Pancreas (tissue), 10 donors: ENCODE data around the gene TNFAIP8L1. TPM values are rescaled to one million over a fixed set of nuclear protein-coding genes. Genes with fewer than 3 reads are reported as not detected.

Source experiments
- ATAC-seq, 4 donors: fragments of 200-7000 bp; cut with Tn5 transposase; one replicate each; pipeline versions ENCODE4 v1.8.0 to v1.9.1; 2020; ENCODE audit warnings: mild to moderate bottlenecking in 4 of 4, moderate library complexity in 4 of 4
- DNase-seq, 6 donors: peaks; one replicate each; pipeline ENCODE4 v3.0.0-alpha.2; 2020
- FAIRE-seq: peaks from 2 replicates; lab custom pipeline; 2012; peaks lifted over from hg19 to GRCh38; lab: Jason Lieb, UNC
- H3K27ac ChIP-seq, 4 donors: fragments of 200-600 bp; sonication (generic); 1 replicate in 3 of 4; 2 replicates in 1 of 4; pipeline versions ENCODE4 v1.5.0 to v1.8.0; 2020
- H3K27me3 ChIP-seq, 4 donors: fragments of 200-600 bp; one replicate each; pipeline ENCODE4 v1.8.0; 2021
- H3K36me3 ChIP-seq, 3 donors: fragments of 200-600 bp; sonication (generic) in 1 of 3; one replicate each; pipeline versions ENCODE4 v1.5.0 to v1.8.0; 2020 to 2021
- H3K4me1 ChIP-seq, 3 donors: fragments of 200-600 bp; one replicate each; pipeline ENCODE4 v1.8.0; 2021
- H3K4me3 ChIP-seq, 4 donors: fragments of 200-600 bp; sonication (generic) in 2 of 4; one replicate each; pipeline versions ENCODE4 v1.5.0 to v1.8.0; 2020 to 2021
- H3K9me3 ChIP-seq, 4 donors: fragments of 200-600 bp; one replicate each; pipeline ENCODE4 v1.8.0; 2021
- CTCF ChIP-seq, 4 donors: fragments of 200-600 bp; sonication (generic) in 3 of 4; IDR thresholded peaks; one replicate each; pipeline versions ENCODE4 v1.5.0 to v1.8.0; 2021; ENCODE audit warnings: antibody characterized with exemption in 4 of 4
- WGBS, 2 donors: extraction: QIAGEN DNeasy Blood & Tissue Kit; methylation state at CpG; one replicate each; pipeline ENCODE4 v1.1.7; 2013; 5-methylcytosine and 5-hydroxymethylcytosine counted together
- intact Hi-C, 3 donors: fragments of 100-400 bp; cut with DNase I; formaldehyde crosslinking; loops; one replicate each; pipeline versions ENCODE4 v1.11.1 to v1.14.2; 2022
- polyA plus RNA-seq, 2 donors: library from polyadenylated mRNA; stranded (reverse); fragments of 200-250 nt; gene quantifications; one replicate each; pipeline ENCODE4 v1.2.3, GENCODE V29; 2013
- total RNA-seq, 6 donors: library from RNA; stranded (reverse); fragmentation: NEBNext Ultra II Directional in 4 of 6; extraction: Animal tissue kit (Norgen Biotek cat#: 25700) in 4 of 6; gene quantifications; one replicate each; pipeline versions ENCODE4 v1.2.1 to v1.2.4, GENCODE V29; 2021 to 2023
- donor health status: healthy with polysubstance abuse.
- donor health status: DM: no; HTN: no; CAD: no; lungs with moderate emphysema.
- donor health status: DM: no; HTN: no; CAD: no.
- donor health status: control.
- donor health status: control.
- donor health status: Bipolar disorder and iron deficiency.
- donor health status: DM: yes; HTN: yes; CAD: no.
- donor health status: DM: no; HTN: no; CAD: no.
- donor health status: DM: no; HTN: no; CAD: no.
- donor health status: DM: yes; HTN: yes; CAD: no.

Gene TNFAIP8L1
- total RNA-seq: 1 to 10 TPM; 1.2 to 3.3 (median 1.6) TPM
- polyA plus RNA-seq: 1 to 10 TPM; 3.5 to 3.6 TPM

GRCh38 chr19:4638828-4639530 lies at the start of gene TNFAIP8L1:
TNFAIP8L1 (plus strand) TSS chr19:4639516; CDS start chr19:4651870, 12,354 bp downstream.
- Histone ChIP-seq H3K4me1 (peaks cover 0 to 6% (median 0%) of the 10 kb centered on the region in 3 donors), H3K4me3 (peak within 1 kb of the TSS; percentile 36 to 72 (median 56)), H3K27ac (peak within 1 kb of the TSS in 2 of 4 donors; percentile 43 to 53), H3K27me3 (no peaks in the 10 kb centered on the region), H3K9me3 (no peaks in the 10 kb centered on the region), H3K36me3 (no peaks in the 10 kb centered on the region)
- FAIRE-seq (no peak), ATAC-seq (peak; percentile 94 to 97 (median 95)), DNase-seq (peak; percentile 93 to 99 (median 97))
- WGBS, 2 donors: 2 to 3% methylated on average over 40 to 49 of the region's 49 CpGs
- intact Hi-C loops: no loop called here
- TF ChIP-seq CTCF (IDR thresholded peaks at IDR 0.05): no peak

DNA sequence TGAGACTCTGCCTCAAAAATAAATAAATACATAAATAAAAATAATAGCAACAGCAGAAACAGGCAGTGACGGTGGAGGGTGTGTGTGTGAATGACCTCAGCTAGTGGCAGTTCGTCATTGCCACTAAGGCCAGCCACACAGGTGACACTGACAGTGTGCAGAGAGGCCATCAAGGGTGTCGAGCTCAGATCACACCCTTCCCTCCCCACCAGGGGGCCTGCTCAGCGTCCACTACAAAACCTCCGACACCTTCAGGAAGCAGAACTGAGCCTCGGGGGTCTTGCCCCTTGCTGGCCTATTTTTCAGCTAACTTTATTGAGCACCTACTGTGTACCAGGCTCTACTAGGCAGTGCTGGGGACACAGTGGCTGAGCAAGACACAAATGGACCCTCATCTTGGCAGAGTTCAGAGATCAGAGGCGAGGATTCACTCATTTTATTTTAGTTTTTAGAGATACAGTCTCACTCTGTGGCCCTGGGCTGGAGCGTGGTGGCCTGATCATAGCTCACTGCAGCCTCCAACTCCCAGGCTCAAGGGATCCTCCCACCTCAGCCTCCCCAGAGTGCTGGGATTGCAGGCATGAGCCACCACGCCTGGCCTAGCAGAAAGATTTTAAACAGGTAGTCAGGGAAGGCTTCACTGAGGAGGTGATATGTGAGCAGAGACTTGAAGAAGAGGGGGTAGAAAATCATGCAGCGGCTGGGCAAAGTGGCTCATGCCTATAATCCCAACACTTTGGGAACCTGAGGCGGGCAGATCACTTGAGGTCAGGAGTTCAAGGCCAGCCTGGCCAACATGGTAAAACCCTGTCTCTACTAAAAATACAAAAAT lies 49.5 kb upstream of the TNFAIP8L1 start:
- no peaks in the 10 kb centered on the region for H3K9me3 ChIP-seq
- ATAC-seq: peak in 3 of 4 donors; percentile 23 to 58 (median 42)
- no peak for DNase-seq
- H3K4me3 ChIP-seq: no peak overlapping the region
- H3K27ac ChIP-seq: no peak overlapping the region
- H3K4me1 ChIP-seq: peaks cover 0 to 2% (median 0%) of the 10 kb centered on the region in 3 donors
- 54 to 66% methylated on average over 11 of the region's 11 CpGs for WGBS, 2 donors
- intact Hi-C loops: no loop called here
- peak in 1 of 4 donors; percentile 24 for TF ChIP-seq CTCF (IDR thresholded peaks at IDR 0.05)
- H3K27me3 ChIP-seq: peaks cover 0 to 6% (median 0%) of the 10 kb centered on the region in 4 donors
- no peaks in the 10 kb centered on the region for H3K36me3 ChIP-seq
- no peak for FAIRE-seq

DNA sequence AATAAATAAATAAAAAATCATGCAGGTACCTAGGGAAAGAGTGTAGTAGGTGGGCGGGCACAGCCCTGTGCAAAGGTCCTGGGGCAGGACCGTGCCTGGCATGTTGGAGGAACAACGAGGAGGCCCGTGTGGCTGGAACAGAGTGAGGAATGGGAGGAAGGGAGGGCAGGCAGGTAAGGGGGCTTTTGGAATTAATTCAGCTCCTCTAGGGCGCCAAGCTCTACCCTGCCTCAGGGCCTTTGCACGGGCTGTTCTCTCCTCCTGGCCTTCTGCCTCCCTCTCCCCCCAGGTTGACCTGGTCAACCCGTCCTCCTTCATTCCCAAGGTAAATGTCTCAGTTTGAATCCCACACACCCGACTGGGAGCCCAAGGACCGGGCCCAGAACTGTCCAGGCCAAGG lies 48.8 kb upstream of the TNFAIP8L1 start:
- ATAC-seq (no peak), DNase-seq (no peak), FAIRE-seq (no peak)
- 70 to 84% methylated on average over 9 of the region's 9 CpGs for WGBS, 2 donors
- Histone ChIP-seq H3K27ac (no peak overlapping the region), H3K9me3 (no peaks in the 10 kb centered on the region), H3K27me3 (peaks cover 0 to 3% (median 1%) of the 10 kb centered on the region in 4 donors), H3K4me3 (no peak overlapping the region), H3K36me3 (no peaks in the 10 kb centered on the region), H3K4me1 (no peaks in the 10 kb centered on the region)
- TF ChIP-seq CTCF (IDR thresholded peaks at IDR 0.05): no peak
- intact Hi-C loops: no loop called here

DNA sequence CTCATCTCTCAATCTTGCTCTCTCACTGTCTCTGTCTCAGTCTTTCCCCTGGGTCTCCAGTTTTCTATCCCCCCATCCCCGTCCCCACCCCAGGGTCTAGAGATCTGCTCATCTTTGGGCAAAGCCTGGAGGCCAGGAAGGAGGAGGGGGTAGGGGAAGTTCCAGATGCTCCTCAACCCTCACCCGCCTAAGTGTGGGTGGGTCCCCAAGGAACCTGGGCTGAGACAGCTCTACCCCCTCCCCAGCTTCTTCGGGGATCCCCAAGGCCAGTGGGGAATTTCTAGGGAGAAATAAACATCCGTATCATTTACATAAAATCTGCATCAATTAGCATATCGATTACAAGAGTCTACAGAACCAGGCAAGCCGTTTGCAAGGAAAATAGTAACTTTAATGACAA lies 48.0 kb upstream of the TNFAIP8L1 start:
- Histone ChIP-seq H3K4me1 (no peaks in the 10 kb centered on the region), H3K27me3 (peaks cover 0 to 8% (median 1%) of the 10 kb centered on the region in 4 donors), H3K4me3 (no peak overlapping the region), H3K9me3 (no peaks in the 10 kb centered on the region), H3K27ac (no peak overlapping the region), H3K36me3 (no peaks in the 10 kb centered on the region)
- no peak for FAIRE-seq
- no peak for DNase-seq
- WGBS, 2 donors: 36 to 50% methylated on average over 6 of the region's 6 CpGs
- ATAC-seq: no peak
- TF ChIP-seq CTCF (IDR thresholded peaks at IDR 0.05): no peak
- intact Hi-C loops: no loop called here
